NCI-H69 (cell line): ENCODE measurements around the gene SERPINA3.

Source experiments
- DNase-seq: peaks from one replicate; lab custom pipeline; 2025; lab: John Stamatoyannopoulos, UW

SERPINA3 gene

GRCh38 chr14:94655169-94655710, 43.0 kb downstream of the SERPINA3 start:
- no peak for DNase-seq

GRCh38 chr14:94656043-94656442, 43.9 kb downstream of the SERPINA3 start:
- DNase-seq, result no peak

- DNase-seq, result no peak
Measured at GRCh38 chr14:94659256-94659655, 47.1 kb downstream of the SERPINA3 start.

GRCh38 chr14:94659901-94660300, 47.7 kb downstream of the SERPINA3 start:
- no peak for DNase-seq

GRCh38 chr14:94660306-94660946, 48.2 kb downstream of the SERPINA3 start:
- no peak for DNase-seq

DNA sequence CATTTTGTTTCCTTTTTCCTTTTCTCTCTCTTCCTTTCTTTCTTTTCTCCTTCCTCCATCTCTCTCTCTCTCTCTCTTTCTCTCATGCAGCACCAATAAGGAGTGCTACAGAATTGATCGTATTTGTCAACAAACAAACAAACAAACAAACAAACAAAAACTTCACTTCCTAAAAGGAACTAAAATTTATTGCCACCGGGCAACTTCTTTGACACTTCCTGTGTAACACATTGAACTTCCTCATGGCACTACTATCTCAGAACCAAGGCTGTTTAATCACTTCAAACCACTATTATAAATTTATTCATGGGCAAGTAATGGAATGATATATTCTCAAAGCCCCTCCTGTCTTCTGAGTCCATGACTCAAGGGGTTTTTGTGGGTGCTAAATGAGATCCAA, 51.3 kb downstream of the SERPINA3 start:
- no peak for DNase-seq

DNA sequence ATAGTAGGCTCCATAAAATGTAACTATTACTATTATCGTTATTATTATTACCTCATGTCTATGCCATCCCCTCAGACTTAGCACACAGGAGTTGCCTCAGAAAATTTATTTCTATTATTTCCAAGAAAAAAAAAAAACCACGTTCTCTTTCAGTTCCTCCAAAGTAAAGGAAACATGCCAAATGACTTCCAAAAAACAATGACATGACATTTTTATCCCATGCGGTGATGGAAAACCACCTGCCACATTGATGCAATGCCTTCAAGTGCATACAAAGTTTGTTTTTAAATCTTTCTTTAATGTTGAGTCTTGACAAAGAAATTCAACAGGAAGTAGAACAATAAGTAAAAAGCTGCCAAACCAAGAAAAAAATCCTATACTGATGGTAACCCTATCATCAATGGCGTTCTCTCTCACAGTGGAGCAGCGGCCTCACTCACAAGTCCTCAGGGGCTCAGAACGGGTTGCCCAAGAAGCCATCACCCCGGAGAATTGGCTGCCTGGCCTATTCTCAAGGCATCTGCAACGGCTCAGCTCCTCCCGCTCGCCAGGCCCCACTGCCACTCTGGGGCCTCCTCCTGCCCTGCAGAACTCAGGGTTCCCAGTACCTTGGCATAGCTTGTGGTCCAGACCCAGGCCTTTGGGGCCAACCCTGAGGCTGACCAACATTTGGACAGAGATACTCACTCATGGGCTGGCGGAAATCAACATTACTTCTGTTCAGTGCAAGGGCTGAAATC, 51.9 kb downstream of the SERPINA3 start:
- DNase-seq, result no peak

DNA sequence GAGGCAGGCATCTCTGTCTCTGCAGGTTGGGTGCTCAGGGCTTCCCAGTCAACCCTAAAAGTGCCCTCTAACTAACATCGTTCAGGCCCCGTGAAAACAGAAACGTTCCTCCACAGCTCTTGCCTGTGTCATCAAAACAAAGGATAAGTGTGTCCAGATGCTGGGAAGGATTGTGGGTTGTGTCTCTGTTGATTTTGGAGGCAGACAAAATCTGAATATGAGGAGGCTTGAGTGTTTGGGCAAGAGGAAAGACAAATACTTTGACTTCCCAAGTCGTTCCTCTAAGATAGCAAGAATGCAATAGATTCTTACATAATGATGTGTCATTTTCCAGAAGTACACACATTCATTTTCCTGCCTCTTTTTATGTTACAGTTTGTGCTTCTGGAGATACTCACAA, 52.9 kb downstream of the SERPINA3 start:
- no peak for DNase-seq

- DNase-seq, result no peak
Measured at GRCh38 chr14:94665544-94665943, 53.4 kb downstream of the SERPINA3 start.

DNA sequence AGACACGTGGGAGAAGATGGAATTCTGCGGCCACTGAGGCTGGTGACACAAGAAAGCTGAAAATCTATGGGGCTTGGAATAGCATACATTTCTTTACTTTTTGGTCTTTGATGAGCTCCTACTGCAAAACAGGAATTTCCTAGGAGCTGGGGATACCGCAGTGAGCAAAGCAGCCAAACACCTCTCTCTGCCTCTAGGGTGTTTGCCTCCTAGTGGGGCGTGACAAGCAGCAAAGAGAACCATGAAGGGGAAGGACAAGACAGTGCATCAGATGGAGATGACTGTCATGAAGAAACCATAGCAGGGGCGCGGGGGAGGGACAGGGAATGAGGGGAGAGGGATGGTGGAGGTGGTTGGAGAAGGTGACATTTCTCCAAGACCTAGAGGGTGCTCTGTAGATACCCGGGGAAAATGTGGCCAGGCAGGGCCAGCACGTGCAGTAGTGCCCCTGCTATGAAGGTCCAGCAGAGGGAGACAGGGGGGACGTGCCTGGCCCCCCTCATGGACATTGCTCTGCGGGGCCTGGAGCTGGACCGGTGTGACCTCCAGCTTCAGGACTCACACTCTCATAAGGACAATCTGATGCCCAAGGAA, 58.6 kb downstream of the SERPINA3 start:
- no peak for DNase-seq

DNA sequence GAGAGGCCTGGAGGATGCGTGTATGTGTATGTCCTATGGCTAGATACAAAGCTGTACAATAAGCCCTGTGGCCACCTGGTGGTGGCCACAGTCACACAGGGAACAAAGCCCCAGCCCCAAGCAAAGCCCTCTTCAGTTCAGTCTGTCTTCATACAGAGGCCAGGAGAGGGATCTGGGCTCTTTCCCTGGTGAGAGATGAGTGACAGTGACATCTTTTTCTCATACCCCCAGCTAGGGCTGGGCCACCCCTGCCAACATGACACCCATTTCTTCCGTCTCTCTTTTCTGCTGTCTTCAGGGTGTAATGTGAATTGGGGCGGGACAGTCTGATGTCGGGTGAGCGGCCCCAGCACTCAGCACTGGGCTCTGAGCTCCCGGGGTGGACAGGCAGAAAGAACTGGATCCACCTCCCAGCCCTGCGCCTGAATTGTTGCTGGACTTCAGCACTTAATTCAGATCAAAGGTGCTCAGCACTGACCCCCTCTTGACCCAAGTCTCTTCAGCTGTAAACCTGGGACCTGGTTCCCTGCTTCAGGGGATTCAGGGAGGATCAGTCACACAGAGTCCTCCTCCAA, 59.8 kb downstream of the SERPINA3 start:
- no peak for DNase-seq

DNA sequence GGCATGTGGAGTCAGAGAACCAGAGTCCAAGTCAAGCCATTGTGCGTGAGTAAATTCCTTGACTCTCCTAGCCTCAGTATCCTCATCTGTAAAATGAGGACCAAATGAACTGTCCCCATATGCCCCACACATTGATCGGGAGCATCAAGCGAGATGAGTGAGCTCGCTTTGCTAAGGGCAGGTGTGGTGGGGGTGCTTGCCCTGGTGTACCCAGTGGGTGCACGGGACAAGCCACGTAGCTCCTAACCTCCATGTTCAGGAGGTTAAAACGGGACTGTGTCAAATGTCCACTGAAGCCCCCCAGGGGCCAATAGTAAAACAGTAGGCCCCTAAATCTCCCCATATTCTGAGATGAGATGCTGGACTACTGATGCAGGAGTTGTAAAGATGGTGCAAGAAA, 60.9 kb downstream of the SERPINA3 start:
- DNase-seq, result no peak
